ENCODE measurements around the gene CPNE2.
A peak's percentile ranks its signal among the peaks of the same experiment; 100 is the strongest.

The CPNE2 gene

GRCh38 chr16:57147381-57148221 is 55.2 kb downstream of the CPNE2 start:
- no peak for DNase-seq

DNA sequence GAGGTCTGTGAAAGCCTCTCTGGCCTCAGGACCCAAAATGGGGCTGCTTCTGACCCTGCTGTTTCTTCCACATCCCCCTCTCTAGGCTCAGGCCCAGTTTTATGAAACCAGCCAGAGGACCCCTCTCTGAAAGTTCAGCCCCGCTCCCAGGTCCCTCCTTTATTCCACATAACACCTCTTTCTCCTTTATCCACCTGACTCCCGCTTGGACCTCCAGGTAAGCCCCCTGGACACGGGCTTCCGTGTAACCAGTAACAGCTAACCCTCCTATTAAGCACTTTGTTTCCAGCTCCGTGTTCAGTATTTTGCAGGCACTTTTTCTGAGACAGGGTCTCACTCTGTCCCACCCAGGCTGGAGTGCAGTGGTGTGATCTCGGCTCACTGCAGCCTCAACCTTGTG is 56.1 kb downstream of the CPNE2 start:
- DNase-seq = no peak

- DNase-seq = no peak
Observed at GRCh38 chr16:57149391-57149790, 57.0 kb downstream of the CPNE2 start.

DNA sequence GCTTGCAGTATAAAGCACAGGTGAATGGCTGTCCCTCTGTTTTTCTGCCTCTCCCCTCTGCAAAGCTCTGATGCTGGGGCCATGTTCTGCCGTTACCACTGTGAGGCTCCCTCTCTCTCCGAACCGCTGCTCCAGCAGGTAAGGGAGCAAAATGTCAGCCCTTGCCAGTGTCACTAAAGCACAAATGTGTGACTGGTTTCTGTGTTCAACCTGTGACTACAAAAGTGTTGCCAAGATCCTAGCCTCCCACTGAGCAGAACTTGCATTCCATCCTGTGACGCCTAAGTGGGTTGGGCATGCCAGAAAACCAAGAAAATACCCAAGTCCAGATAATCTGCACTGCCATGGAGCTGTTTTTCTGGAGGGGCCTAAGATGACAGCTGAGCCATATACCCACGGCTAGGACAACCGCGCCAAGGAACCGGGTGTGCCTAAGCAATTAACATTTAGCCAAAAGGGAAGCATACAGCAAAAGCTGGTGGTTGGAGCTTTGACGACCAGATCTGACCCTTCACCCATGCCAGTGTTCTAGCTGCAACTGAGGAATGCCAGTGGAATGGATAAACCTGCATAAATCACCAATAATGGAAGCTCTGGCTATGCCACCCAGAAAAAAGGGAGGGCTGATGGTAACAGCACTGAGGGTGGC is 58.4 kb downstream of the CPNE2 start:
- no peak for DNase-seq

DNA sequence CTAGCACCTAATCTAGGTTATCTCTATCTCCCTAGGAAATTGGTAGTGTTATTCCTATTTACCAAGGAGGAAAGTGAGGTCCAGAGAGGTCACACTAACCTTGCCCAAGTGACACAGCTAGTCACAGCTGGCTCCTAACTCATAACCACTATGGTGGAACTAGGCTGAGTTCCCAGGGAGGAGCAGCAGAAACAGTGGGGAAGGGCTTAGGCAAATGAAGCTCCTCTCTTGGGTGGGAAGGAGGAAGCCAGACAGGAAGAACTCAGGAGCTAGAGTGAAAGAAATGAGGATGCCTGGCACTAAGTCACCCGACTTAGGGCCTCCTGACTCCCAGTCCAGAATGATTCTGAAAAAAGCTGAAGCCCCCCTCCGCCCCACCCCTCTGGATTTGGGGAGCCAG is 59.0 kb downstream of the CPNE2 start:
- no peak for DNase-seq

GRCh38 chr16:57152096-57153093 is 60.0 kb downstream of the CPNE2 start:
- no peak for DNase-seq

GRCh38 chr16:57153841-57154240 is 61.5 kb downstream of the CPNE2 start:
- no peak for DNase-seq

DNA sequence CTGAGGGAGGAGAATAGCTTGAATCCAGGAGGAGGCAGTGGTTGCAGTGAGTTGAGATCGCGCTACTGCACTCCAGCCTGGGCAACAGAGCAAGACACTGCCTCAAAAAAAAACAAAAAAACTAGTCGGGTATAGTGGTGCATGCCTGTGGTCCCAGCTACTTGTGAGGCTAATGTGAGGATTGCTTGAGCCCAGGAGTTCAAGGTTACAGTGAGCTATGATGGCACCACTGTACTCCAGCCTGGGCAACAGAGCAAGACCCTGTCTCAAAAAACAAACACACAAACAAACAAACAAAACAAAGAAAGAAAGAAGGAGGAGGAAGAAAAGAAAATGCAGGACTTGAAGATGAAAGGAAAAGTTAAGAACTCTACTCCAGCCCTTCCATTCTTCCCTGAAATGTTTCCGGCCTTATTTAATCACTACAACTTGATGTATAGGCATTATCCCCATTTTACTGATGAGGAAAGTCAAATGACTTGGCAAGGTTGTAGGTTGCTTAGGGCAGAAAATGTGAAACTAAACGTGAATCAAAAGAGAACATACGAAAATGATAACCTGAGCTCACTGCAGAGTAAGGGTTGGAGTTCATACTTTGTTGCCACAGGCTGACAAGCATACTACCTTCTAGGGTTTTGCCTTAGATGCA is 63.4 kb downstream of the CPNE2 start:
- no peak for DNase-seq

DNA sequence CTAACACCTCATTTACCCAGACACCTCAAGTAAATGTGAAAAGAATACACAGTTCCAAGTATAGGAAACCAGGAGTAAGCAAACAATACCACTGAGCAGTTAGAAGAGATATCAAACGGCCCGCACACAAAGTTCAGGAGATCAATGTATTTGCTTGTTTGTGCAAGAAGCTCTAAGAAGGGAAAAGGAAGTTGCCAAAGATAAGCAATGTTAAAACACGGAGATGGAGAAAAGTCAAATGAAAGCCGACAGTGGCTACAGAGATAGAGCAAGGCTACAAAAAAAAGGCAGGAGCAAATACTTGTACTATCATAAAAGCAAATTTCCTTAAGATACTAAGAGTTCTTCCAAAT is 63.9 kb downstream of the CPNE2 start:
- no peak for DNase-seq

- no peak for DNase-seq
Observed at GRCh38 chr16:57157533-57157932, 65.2 kb downstream of the CPNE2 start.

DNA sequence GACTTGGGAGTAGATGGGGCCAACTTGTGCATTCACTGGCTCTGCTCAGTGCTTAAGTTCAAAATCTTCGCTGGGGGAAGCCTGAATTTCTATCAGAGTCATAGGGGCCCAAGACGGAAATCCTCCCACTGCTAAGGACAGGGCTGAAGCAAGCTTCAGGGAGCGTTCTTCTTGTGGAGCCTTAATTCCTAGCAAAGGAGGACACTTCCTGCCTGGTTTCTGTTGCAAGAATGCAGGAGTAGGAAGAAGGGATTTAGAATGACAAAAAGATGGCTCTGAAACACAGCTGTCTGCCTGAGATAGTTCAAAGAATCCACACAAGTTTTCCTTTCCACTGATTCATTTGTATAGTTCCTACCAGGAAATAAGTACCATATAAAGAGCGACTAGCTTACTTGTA is 67.1 kb downstream of the CPNE2 start:
- no peak for DNase-seq

GRCh38 chr16:57163842-57164241 is 71.5 kb downstream of the CPNE2 start:
- DNase-seq = no peak

- no peak for DNase-seq
Observed at GRCh38 chr16:57165483-57165882, 73.1 kb downstream of the CPNE2 start.

DNA sequence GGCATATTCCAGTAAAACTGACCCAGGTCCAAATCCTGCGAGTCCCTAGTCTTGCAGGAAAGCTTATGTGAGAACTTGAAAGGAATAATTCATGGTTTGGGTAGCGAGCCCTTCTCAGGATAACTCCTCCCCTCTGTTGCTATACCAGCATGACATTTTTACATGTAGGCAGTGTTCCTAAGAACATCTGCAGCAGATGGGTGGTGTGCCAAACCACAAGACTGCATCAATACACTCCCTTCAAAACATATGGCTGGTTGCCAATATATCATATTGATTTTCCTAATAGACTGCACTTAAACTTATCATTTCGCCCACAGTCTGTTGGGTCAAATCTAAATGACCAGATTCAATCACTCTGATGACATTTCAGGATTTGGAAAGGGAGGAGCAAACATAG is 73.6 kb downstream of the CPNE2 start:
- no peak for DNase-seq

GRCh38 chr16:57166451-57166850 is 74.1 kb downstream of the CPNE2 start:
- no peak for DNase-seq

- no peak for DNase-seq
Observed at GRCh38 chr16:57166951-57167350, 74.6 kb downstream of the CPNE2 start.

GRCh38 chr16:57167538-57167937 is 75.2 kb downstream of the CPNE2 start:
- DNase-seq = no peak

DNA sequence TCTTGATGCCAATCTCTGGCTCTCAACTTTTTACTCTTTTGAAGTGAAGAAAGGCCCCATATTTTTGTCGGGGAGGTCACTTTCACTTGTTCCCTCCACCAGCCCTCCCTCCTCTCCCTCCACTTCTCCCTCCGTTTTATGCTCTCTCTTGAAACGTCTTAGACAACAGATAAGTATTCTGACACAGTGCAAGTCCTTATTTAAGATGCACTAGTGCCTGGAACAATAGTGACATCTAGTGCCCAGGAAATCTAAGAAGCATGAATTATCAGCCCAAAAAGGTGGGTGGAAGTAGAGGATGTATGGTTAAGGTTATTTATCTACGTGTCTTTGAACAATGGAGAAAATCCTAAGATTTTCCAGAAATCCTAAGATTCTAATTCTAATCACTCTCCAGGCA is 75.6 kb downstream of the CPNE2 start:
- peak; percentile 10 for DNase-seq

DNA sequence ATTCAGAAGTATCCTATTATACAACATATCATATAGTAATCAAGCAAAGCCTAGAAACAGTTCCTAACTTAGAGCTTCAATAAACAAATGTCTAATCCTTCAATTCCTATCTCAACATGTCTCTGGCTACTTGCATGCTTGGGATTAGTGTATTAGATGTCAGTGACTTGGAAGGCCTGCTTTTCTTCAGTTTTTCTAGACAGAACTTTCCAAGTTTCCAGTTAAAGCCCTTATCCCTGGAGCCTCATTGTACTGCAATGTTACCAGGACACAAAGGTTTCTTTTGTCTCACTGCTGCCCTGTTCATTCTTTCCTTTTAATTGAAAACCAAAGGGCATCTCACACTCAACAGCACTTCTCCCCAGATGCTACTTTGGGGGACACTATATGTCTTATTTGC is 76.9 kb downstream of the CPNE2 start:
- no peak for DNase-seq

GRCh38 chr16:57172721-57173290 is 80.4 kb downstream of the CPNE2 start:
- DNase-seq = no peak

- DNase-seq = no peak
Observed at GRCh38 chr16:57175896-57176295, 83.5 kb downstream of the CPNE2 start.

- peak; percentile 91 for DNase-seq
Observed at GRCh38 chr16:57178196-57178595, 85.8 kb downstream of the CPNE2 start.

DNA sequence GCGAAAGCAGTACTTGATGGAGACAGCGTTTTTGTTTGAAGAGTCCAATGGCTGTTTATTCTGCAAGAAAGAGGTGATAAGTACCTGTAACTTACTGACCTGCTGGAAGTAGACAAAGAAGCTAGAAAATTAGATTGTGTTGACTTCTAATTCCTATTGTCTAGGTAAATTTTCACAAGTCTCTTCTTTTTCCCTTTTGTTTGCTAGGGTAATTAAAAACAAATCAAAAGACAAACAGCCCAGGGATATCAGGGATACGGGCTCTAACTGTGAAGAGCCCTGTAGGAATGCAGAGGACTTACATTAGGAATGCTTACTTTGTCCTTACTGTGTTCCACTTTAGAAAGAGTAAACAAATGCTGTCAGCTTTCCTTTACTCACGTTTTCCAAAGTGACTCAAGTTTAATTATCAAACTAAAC is 86.4 kb downstream of the CPNE2 start:
- no peak for DNase-seq
